T-helper 9 cell (primary cell): ENCODE data around the gene GRIA1.

Source experiments
- DNase-seq: peaks from one replicate; pipeline ENCODE4 v3.0.0-alpha.2; 2020

GRIA1 gene

DNA sequence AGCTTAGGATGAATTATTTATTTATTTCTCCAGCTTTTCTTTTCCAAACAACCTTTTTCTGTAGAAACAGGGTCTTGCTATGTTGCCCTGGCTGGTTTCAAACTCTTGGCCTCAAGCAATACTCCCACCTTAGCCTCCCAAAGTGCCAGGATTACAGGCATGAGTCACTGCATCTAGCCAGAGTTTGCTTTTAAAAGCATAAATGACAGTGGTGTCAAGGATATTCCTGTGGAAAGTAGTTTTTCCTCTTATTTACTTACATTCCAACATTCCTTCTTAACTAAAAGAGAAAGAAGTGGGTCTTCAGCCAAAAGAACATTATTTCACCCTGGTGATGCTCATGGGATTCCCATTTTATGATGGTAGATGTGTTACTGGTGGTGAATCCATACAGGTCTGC is 62.4 kb downstream of the GRIA1 start:
- DNase-seq: no peak

GRCh38 chr5:153555420-153556114 is 65.1 kb downstream of the GRIA1 start:
- no peak for DNase-seq

DNA sequence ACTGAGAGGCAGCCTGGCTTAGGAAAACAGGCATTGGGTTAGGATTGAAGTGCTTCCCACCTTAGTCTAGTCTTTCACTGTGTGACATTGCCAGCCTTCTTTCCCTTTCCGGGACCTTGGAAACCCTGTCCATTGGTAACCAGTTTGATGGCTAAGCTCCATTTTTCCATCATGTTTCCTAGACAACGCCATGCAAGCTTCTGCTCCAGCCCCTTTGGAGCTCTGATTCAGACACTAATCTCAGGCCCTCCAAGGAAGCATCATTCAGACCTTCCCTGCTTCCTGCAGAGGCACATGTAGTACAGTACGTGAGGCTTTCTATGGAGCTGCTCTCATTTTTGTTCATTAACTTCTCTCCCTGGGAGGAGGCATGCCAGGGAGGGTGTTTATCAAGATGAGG is 68.5 kb downstream of the GRIA1 start:
- DNase-seq: no peak

DNA sequence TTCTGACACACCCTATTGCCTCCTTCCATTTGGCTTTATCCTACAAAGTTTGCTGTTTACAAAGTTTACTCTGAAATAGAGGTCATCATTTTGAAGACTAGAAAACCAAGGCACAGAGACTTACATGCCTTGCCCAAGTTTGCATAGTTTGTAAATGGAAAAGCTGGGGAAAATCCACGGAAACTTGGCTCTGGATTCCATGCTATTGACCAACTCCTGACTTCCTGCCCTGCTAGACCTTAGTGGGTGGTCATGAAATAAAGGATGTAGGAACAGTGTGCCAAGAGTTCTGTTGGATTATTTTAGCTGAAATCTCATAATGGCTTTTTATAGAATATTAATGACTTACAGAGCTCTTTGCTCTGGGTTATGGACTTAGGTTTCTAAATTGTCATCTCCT is 69.5 kb downstream of the GRIA1 start:
- no peak for DNase-seq

DNA sequence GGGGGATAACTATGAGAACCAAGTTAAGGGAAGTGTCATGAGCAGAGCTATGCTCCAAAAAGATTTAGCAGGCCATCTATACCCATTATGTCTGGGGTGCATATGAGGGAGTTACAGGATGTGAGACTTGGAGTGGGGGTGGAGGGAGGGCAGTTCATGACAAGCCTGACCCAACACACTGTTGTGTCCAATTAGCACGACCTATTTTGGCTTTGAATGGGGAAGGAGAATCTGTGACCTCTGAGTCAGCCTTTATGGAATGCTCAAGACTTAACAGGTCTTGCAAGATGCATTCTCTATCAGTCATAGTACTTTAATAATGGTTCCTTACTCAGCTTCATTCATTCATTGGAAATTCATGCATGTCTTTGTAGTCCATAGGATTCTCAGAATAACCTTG is 71.7 kb downstream of the GRIA1 start:
- no peak for DNase-seq

- no peak for DNase-seq
These were observed 75.4 kb downstream of the GRIA1 start for GRCh38 chr5:153565822-153566221.

DNA sequence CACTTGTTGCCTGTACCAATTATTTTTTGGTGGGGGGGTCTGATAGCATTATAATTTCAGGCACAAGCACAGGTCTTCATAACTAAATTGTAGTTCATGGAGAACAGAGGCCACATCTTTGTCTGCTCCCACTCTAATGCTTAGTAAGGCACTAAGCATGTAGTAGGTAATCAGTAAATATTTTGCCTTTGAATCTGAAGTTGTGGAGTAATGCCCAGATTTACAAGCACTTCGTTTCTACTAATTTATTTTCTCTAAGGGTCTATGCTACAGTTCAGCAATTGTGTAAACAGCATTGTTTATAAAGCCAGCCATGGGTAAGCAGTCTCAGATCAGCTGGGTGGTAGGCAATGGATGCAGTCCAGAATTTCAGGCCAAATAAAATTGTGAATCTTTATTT is 78.6 kb downstream of the GRIA1 start:
- no peak for DNase-seq

- no peak for DNase-seq
These were observed 80.7 kb downstream of the GRIA1 start for GRCh38 chr5:153571162-153571561.

- DNase-seq: no peak
These were observed 82.1 kb downstream of the GRIA1 start for GRCh38 chr5:153572411-153573145.

DNA sequence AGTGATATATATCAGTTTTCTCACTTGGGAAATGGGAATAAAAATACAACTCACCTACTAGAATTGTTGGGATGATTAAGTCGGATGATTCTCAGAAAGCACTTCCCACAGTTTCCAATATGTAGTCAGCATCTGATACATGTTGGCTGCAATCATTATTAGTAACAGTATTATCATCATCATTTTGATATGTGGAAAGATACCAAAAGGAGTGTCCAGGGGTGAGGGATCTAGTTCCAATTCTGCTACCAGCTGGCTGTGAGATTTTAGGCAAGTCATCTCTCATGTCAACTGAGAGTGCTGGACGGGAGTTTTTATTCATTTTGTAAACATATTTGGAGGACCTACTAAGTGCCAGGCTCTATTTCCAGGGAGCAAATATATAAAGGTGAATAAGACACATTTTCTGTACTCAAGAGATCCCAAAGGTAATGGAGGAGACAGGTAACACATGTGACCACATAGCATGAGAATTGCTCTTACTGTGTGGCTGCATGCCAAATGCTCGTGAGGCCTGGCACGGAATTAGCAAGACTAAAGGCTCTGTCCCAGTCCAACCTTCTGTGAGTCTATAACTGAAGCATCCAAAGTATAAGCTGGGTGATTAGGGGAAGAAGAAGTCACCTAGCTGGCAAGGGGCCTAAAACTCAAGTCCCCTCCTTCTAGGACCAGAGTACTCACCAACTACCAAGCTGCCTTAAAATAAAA is 83.0 kb downstream of the GRIA1 start:
- DNase-seq: no peak

DNA sequence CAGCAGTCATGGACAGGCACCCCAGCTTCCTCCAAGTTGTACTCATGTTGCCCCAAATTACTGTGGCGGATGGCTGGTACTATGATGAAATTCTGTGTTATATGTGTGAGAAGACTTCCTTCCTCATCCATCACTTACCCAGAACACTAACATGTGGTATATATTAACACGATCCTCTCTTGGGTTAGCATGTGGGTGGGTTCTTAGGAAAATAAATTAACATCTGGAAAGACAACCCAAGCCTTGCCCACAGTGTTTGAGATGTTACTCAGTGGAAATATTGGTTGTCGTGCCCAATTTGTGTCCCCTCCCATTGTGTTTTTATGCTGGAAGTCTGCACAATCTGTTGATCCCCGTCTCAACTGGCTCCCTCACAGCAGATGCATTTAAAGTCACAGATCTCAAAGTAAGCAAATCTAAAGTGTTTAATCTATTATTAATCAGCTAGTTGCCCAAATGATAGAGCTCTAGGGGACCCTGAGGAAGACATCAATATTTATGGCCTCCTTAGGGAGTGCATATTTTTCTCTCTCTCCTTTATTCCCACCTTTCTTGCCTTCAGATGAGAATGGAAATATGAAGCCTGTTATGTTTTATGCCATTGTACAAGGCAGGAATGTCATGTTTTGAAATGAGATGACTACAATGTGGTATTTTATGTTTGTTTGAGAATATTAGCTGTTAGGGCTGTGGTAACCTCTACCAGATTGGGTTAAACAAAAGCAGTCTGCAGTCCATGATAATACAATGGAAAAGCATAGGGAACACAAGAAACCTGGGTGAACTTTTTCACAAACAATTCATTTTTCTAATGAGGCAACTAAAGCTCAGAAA is 93.9 kb downstream of the GRIA1 start:
- DNase-seq: no peak

- DNase-seq: no peak
These were observed 94.5 kb downstream of the GRIA1 start for GRCh38 chr5:153584960-153585359.

GRCh38 chr5:153585622-153586277 is 95.3 kb downstream of the GRIA1 start:
- no peak for DNase-seq

DNA sequence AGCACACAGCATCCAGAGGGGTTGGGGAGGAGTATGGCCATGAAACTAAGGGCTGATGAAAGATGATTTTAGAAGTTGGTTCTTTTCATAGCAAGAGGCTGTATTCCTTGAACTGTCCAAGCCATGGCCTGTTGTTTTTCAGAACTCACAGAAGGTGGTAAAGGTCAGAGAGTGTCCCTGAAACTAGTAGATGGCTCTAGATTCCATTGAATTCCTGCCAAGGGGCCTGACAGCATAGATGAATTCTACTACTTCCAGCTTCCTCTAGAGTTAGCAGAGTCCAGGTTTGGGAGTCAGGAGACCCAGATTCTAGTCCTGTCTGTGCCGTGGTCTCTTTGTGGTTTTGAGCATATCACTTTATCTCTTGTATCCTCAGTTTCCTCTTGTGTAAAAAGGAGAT is 101.6 kb downstream of the GRIA1 start:
- no peak for DNase-seq

DNA sequence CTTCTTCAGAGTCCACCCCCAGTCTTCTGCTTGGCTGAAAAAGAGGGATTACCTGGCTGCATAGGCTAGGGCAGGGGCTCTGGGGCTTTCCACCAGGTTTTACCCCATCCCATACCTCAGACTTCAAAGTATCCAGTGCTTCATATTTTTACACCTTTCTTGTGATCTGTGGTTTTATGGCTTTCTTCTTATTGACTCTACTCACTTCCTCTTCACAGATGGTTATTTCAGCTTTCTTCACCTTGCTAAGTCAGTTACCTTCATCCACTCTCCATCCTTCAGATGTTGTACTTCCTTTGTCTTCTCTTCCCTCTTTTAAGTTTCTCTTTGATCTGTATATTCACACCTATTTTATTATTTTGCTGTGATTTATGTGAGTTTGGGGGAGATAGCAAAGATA is 104.3 kb downstream of the GRIA1 start:
- no peak for DNase-seq

- no peak for DNase-seq
These were observed 107.6 kb downstream of the GRIA1 start for GRCh38 chr5:153598099-153598498.

DNA sequence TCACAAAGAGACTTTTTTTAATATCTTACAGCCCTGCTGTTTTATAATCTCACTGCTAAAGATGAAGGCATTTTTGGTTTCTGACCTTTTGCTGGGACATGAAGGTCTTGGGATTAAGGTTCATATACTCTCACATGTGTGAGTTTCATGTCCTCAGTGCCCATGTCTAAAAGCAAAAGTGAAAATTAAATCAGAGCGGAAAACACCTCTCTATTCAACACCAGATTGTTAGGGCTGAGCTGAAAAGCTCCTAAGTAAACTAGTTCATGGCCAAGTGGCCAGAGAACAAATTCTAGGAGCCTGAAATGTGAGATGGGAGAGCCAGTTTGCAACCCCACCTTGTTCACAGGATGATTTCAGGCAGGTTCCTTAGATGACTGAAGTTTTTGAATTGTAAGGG is 110.9 kb downstream of the GRIA1 start:
- DNase-seq: no peak

- no peak for DNase-seq
These were observed 114.9 kb downstream of the GRIA1 start for GRCh38 chr5:153605386-153605785.

DNA sequence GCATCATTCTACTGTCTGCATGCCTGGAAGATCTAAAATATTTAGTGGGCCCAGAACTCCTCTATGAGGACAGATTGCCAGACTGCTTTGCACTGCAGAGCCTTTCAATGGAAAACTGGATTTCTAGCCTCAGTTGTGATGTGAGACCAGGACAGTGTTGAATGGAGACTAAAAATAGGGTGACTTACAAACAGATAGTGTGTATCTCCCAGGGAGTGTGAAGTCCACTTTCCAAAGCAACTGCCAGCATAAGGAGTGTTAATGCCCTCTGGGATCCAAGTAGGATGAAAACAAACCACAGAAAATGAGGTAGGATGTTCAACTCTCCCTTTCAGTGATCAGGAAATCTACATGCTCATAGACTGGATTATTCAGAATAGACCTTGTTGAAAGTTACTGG is 119.5 kb downstream of the GRIA1 start:
- no peak for DNase-seq

DNA sequence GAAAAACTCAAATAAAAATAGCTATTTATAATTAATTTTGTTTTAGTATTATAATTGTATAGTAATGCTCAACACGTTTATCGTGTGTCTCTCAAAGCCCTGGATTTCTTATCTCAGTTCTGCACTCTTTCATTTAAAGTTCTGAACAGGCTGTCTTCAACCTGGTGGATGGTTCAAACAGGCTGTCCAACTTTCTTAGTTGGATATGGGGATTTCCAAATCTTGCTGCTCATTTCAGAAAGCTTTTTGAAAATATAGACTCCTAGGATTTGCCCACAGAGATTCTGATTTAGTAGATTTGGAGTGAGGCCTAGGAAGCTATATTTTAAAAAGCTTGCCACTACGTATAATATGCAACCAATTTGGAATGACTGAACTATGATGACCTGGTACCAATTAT is 120.3 kb downstream of the GRIA1 start:
- DNase-seq: no peak

DNA sequence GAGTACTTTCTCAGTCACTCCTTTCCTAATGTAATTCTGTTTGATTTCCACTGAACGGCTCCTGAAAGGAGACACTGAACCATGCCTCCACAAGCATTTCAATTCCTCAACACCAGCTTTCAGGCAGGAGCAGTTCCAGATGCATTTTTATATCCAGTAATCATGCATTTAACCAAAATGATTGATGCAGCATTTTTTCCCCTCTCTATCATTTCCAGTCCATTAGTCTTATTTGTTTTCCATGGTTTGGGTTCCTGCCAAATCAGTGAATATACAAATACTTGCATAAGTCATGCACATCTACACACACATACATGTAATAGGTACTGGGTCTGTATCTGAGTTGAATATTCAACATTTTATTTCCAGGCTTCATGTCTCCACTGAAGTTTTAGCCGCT is 122.7 kb downstream of the GRIA1 start:
- no peak for DNase-seq

DNA sequence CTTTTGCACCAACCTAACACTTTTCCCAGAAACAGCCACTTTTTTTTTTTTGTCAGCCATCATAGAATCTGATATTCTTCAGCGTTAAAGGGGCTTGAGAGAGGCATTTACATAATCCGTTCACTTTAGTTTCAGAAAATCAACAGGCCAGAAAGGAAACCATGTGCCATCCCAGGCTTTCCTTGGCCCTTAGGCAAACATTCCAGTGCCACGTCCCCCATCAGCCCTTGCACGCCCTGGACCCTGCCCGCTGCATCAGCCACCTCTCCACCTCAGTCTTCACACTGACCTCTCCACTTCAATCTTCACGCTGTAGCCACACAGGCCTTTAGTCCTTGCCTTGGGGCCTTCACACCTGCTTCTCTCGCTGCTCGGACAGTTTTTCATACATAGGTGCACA is 123.2 kb downstream of the GRIA1 start:
- no peak for DNase-seq

- no peak for DNase-seq
These were observed 126.7 kb downstream of the GRIA1 start for GRCh38 chr5:153617190-153617589.
